ENCODE measurements around the gene MLXIPL.
"Not testable (repeated sequence)": the region's sequence is repeated elsewhere in the genome, so short reads cannot be mapped to it uniquely, and the experiment has no call there.

- not testable (repeated sequence) for TF ChIP-seq POLR2A, EP300 (IDR thresholded peaks at IDR 0.05)
Measured at GRCh38 chr7:73619394-73619793, 4.9 kb downstream of the MLXIPL start.
